Adrenal gland (tissue), 12 donors: ENCODE data around the gene ZDHHC11B. TPM values are rescaled to one million over a fixed set of nuclear protein-coding genes. Genes with fewer than 3 reads are reported as not detected.
"Not testable (repeated sequence)": the region's sequence is repeated elsewhere in the genome, so short reads cannot be mapped to it uniquely, and the experiment has no call there.

Experiments used
- DNase-seq, 7 donors: peaks; one replicate each; pipeline ENCODE4 v3.0.0-alpha.2; 2019 to 2020
- H3K27ac ChIP-seq, 5 donors: fragments of 200-600 bp; sonication (generic) in 4 of 5; 1 replicate in 3 of 5; 2 replicates in 2 of 5; pipeline versions ENCODE4 v1.5.1 to v1.8.0; 2016 to 2020; ENCODE audit warnings: mild to moderate bottlenecking in 1 of 5
- H3K27me3 ChIP-seq: fragments of 200-600 bp; 2 replicates; pipeline ENCODE4 v1.8.0; 2021
- H3K36me3 ChIP-seq, 2 donors: fragments of 200-600 bp; replicated peaks in 1 of 2; 1 replicate in 1 of 2; 2 replicates in 1 of 2; pipeline versions ENCODE4 v1.5.1 to v1.8.0; 2018 to 2022
- H3K4me1 ChIP-seq, 2 donors: fragments of 200-600 bp; replicated peaks in 1 of 2; 1 replicate in 1 of 2; 2 replicates in 1 of 2; pipeline versions ENCODE4 v1.5.1 to v1.8.0; 2018 to 2021
- H3K4me3 ChIP-seq, 4 donors: fragments of 200-600 bp; sonication (generic) in 3 of 4; one replicate each; pipeline ENCODE4 v1.5.1; 2016 to 2018
- H3K9me3 ChIP-seq, 3 donors: fragments of 200-600 bp; sonication (generic) in 1 of 3; replicated peaks in 1 of 3; 1 replicate in 2 of 3; 2 replicates in 1 of 3; pipeline versions ENCODE4 v1.5.1 to v1.8.0; 2016 to 2021
- CTCF ChIP-seq, 6 experiments: fragments of 450-650 bp in 4 of 6; fragments of 200-600 bp in 2 of 6; sonication (generic) in 1 of 6; IDR thresholded peaks; 1 replicate in 5 of 6; 2 replicates in 1 of 6; pipeline versions ENCODE4 v1.5.1 to v1.8.0; 2016 to 2021; ENCODE audit warnings: antibody characterized with exemption in 6 of 6, mild to moderate bottlenecking in 2 of 6, moderate library complexity in 1 of 6
- POLR2A ChIP-seq, 2 donors: fragments of 450-650 bp; IDR thresholded peaks; one replicate each; pipeline ENCODE4 v1.6.1; 2017; ENCODE audit warnings: antibody characterized with exemption in 2 of 2, mild to moderate bottlenecking in 2 of 2, moderate library complexity in 1 of 2
- WGBS, 4 donors: extraction: QIAGEN DNeasy Blood & Tissue Kit in 2 of 4; methylation state at CpG; one replicate each; pipeline versions ENCODE4 v1.1.5 to v1.1.7; 2013 to 2017; 5-methylcytosine and 5-hydroxymethylcytosine counted together
- intact Hi-C, 2 donors: fragments of 100-400 bp; cut with DNase I; formaldehyde crosslinking; loops; one replicate each; pipeline versions ENCODE4 v1.14.1 to v1.15.0; 2022 to 2023
- polyA plus RNA-seq, 3 donors: library from polyadenylated mRNA; stranded (reverse); fragments of 200-250 nt in 2 of 3; fragments of 350-450 nt in 1 of 3; fragmentation: Illumina TruSeq in 1 of 3; extraction: RNeasy Lipid Tissue Mini Kit (QIAGEN cat#74804) in 1 of 3; gene quantifications; one replicate each; pipeline ENCODE4 v1.2.3, GENCODE V29; 2013 to 2014
- total RNA-seq, 9 donors: library from RNA; depleted of rRNA in 4 of 9; stranded (reverse); fragments of >200 nt in 4 of 9; fragments of 120-200 nt in 1 of 9; fragmentation: NEBNext Ultra II Directional in 1 of 9; extraction: Animal tissue kit (Norgen Biotek cat#: 25700) in 1 of 9; gene quantifications; one replicate each; pipeline versions ENCODE4 v1.1.0 to v1.2.4, GENCODE V29; 2013 to 2023
- donor health status: healthy with polysubstance abuse.
- donor health status: Bipolar disorder and iron deficiency.
- donor health status: DM: yes; HTN: yes; CAD: no.
- donor health status: DM: no; HTN: no; CAD: no.
- donor health status: DM: no; HTN: no; CAD: no.
- donor health status: DM: yes; HTN: yes; CAD: no.

The ZDHHC11B gene
- total and polyA plus RNA-seq, 12 donors: 0.64 to 7.8 (median 1.5) TPM; not detected in 2

GRCh38 chr5:757346-757930, 27.1 kb downstream of the ZDHHC11B start:
- peak overlapping the region in 1 of 5 donors; percentile 10 for H3K27ac ChIP-seq

GRCh38 chr5:756865-757345, 27.6 kb downstream of the ZDHHC11B start:
- peak overlapping the region in 1 of 5 donors; percentile 56 for H3K27ac ChIP-seq
- peak in 1 of 7 donors; percentile 81 for DNase-seq

More at GRCh38 chr5:757346-757930, 27.1 kb downstream of the ZDHHC11B start:
- WGBS, 4 donors: 81 to 90% (median 82%) methylated on average over 13 to 15 of the region's 15 CpGs
- H3K4me3 ChIP-seq: no peak overlapping the region
- H3K9me3 ChIP-seq: no peaks in the 10 kb centered on the region
- H3K27me3 ChIP-seq: no peaks in the 10 kb centered on the region
- TF ChIP-seq POLR2A (IDR thresholded peaks at IDR 0.05) (no peak), CTCF (IDR thresholded peaks at IDR 0.05) (no peak)
- intact Hi-C loops: no loop called here
- peak in 1 of 7 donors; percentile 56 for DNase-seq
- no peaks in the 10 kb centered on the region for H3K36me3 ChIP-seq
- peaks cover 0 to 20% of the 10 kb centered on the region in 2 donors for H3K4me1 ChIP-seq

GRCh38 chr5:756171-756570, 28.4 kb downstream of the ZDHHC11B start:
- H3K36me3 ChIP-seq: no peaks in the 10 kb centered on the region
- TF ChIP-seq POLR2A (IDR thresholded peaks at IDR 0.05) (no peak), CTCF (IDR thresholded peaks at IDR 0.05) (no peak)
- DNase-seq: peak in 1 of 7 donors; percentile 61
- H3K9me3 ChIP-seq: no peaks in the 10 kb centered on the region
- no peak overlapping the region for H3K4me3 ChIP-seq
- WGBS, 4 donors: 77 to 90% (median 79%) methylated on average over 8 to 9 of the region's 10 CpGs
- no peaks in the 10 kb centered on the region for H3K27me3 ChIP-seq
- intact Hi-C loops: no loop called here
- H3K4me1 ChIP-seq: peaks cover 0 to 20% of the 10 kb centered on the region in 2 donors
- H3K27ac ChIP-seq: no peak overlapping the region

More at GRCh38 chr5:756865-757345, 27.6 kb downstream of the ZDHHC11B start:
- intact Hi-C loops: no loop called here
- TF ChIP-seq CTCF (IDR thresholded peaks at IDR 0.05) (no peak), POLR2A (IDR thresholded peaks at IDR 0.05) (no peak)
- peaks cover 0 to 20% of the 10 kb centered on the region in 2 donors for H3K4me1 ChIP-seq
- no peaks in the 10 kb centered on the region for H3K9me3 ChIP-seq
- WGBS, 4 donors: 59 to 68% (median 65%) methylated on average over 6 to 11 of the region's 11 CpGs; no CpG with 5 or more reads in 1 of the 4 donors
- H3K4me3 ChIP-seq: no peak overlapping the region
- no peaks in the 10 kb centered on the region for H3K36me3 ChIP-seq
- H3K27me3 ChIP-seq: no peaks in the 10 kb centered on the region

GRCh38 chr5:754143-754632, 30.3 kb downstream of the ZDHHC11B start:
- intact Hi-C loops, H3K27me3 ChIP-seq, H3K27ac ChIP-seq, H3K9me3 ChIP-seq, H3K4me3 ChIP-seq, H3K36me3 ChIP-seq: not testable (repeated sequence)
- peak in 1 of 7 donors; percentile 42 for DNase-seq
- WGBS, 4 donors: 55 to 88% (median 74%) methylated on average over 3 to 16 of the region's 16 CpGs
- H3K4me1 ChIP-seq: peaks cover 0 to 20% of the 10 kb centered on the region in 2 donors

- H3K9me3 ChIP-seq, H3K36me3 ChIP-seq, intact Hi-C loops, H3K27ac ChIP-seq, H3K4me3 ChIP-seq, H3K27me3 ChIP-seq: not testable (repeated sequence)
- WGBS, 4 donors: 76 to 81% (median 78%) methylated on average over 10 to 16 of the region's 19 CpGs
- peak in 1 of 7 donors; percentile 39 for DNase-seq
- H3K4me1 ChIP-seq: peaks cover 0 to 20% of the 10 kb centered on the region in 2 donors
Measured at GRCh38 chr5:753567-754142, 30.9 kb downstream of the ZDHHC11B start.

- H3K9me3 ChIP-seq, H3K27ac ChIP-seq, intact Hi-C loops, H3K36me3 ChIP-seq, H3K4me3 ChIP-seq, H3K27me3 ChIP-seq, DNase-seq: not testable (repeated sequence)
- WGBS, 4 donors: 59 to 79% (median 75%) methylated on average over 8 to 15 of the region's 20 CpGs; no CpG with 5 or more reads in 1 of the 4 donors
- peaks cover 0 to 11% of the 10 kb centered on the region in 2 donors for H3K4me1 ChIP-seq
Measured at GRCh38 chr5:752532-753115, 31.9 kb downstream of the ZDHHC11B start.

GRCh38 chr5:751992-752391, 32.5 kb downstream of the ZDHHC11B start:
- 86 to 95% (median 90%) methylated on average over 4 to 7 of the region's 8 CpGs; no CpG with 5 or more reads in 1 of the 4 donors for WGBS, 4 donors

More at GRCh38 chr5:751992-752391, 32.5 kb downstream of the ZDHHC11B start:
- DNase-seq, H3K27me3 ChIP-seq, intact Hi-C loops, H3K4me1 ChIP-seq, H3K36me3 ChIP-seq, H3K4me3 ChIP-seq, H3K9me3 ChIP-seq, H3K27ac ChIP-seq: not testable (repeated sequence)
